DMS153 treated with DMSO at 0.1 percent for 48 hours (cell line): ENCODE results near the gene OR52D1.

ENCODE experiments used
- DNase-seq: peaks from one replicate; lab custom pipeline; 2025; ENCODE audit not compliant: unreplicated experiment; lab: John Stamatoyannopoulos, UW

The OR52D1 gene

DNA sequence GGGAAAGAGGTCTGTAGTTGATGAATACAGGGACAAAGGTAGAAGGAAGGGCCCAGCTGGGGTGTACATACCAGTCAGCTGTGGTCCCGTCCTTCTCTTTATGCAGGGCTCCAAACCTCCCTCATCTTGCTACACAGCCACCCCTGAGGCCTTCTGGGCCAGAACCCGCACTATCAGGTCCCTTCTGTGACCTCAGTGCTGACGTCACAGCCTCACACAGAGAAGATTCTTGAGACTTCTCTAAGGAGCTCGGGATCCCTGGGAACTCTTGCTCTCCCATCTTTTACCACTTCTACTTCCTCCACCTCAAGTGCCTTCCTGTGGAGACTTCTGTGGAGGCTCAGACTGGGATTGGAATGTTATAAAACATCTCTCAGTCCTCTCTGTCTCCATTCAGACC, 21.3 kb downstream of the OR52D1 start, which contains the start of gene UBQLN3:
Gene UBQLN3 (minus strand): TSS at position 155 of the 400 bp plus-strand sequence. CDS start 399 bp downstream, outside the sequence.
- no peak for DNase-seq

DNA sequence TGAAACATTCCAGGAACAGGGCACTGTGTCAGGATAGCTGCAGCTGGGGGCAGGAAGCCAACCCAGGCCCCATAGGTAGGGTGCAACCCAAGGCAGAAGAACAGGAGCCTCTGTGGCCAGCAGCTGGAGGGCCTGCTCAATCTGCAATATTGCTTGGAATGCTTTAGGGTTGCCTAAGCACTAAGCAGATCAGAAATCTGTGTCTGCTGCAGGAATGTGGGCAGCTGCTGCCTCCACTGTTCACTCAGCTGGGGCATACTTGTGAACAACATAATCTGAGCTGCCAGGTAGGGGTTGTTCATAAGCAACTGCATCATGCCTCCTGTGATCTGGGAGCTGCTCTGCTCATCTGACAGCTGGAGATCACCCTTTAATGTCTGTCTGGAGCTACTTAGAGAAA, 26.4 kb downstream of the OR52D1 start:
- DNase-seq: no peak

DNA sequence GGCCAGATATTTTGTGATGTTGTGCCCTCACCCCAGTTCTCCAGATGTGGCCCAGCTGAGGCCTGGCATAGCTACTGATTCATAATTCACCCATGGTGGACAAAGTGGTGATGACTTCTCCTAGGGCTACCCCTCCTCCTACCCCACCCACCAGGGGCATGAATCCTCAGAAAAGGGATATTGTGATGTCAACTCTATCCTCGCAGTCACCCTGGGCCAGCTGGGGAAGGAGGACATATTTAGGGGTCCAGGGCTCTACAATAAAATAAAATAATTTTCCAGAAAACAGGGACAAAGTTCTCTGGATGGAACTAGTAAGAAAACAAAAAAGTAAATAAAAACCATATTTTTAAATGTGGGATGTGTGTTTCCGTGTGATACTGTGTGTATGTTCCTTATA, 28.1 kb downstream of the OR52D1 start, which contains the start of gene UBQLNL:
Gene UBQLNL (minus strand): TSS at position 101 of the 400 bp plus-strand sequence. CDS start 258 bp downstream, outside the sequence.
- DNase-seq: no peak

DNA sequence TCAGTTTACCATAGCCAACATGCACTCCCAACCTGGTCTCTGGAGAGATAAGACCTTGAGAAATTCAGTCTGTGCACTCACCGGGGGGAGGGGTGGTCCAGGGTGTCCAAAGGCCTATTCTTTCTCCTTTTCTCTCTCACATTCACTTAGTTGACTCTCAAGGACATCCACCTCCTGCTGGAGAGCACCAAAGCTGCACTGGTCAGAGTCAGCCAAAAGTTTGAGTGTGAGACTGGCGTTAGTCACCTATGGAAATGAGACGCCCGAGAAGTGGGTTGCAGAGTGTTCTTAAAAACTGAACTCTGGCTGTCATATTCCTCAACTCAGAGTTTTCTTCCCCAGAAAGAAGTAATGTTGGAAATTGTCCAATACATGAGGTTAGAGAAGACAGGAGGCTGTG, 33.1 kb downstream of the OR52D1 start:
- no peak for DNase-seq

DNA sequence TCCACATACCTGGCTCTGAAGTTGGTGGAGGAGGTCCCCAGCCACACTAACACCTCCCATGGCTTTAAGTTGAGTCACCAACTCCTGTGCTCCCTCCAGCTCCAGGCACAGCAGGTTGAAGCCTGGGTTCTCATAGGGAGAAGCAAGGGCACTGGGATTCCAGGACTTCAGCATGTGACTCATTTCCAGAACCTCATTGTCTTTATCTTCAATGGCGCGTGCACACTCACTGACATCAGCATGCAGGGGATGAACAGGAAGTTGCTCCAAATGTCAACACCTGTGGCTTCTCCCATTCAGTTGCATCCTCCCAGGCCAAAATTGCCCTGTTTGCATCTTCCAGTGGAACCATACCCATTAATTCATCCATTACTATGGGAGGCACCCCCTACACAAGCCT, 33.8 kb downstream of the OR52D1 start:
- no peak for DNase-seq

DNA sequence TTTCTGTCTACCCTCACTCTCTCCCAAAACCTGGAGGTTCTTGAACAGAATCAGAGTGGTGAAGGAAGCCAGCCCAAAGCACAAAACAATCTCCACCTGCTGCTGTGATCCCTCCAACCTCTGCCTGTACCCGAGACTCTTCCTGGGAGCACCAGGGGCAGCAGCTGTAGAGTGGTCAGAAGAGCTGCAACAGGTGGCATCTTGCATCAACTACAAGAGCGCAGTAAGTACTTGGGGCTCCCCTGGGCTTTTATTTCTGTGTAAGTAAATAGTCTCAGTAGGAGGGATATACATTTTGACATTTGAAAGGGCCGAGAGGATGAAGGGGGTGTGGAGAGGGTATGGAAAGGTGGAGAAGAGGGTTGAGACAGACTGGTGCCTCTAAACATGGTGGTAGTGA, 36.3 kb downstream of the OR52D1 start:
- DNase-seq: no peak

DNA sequence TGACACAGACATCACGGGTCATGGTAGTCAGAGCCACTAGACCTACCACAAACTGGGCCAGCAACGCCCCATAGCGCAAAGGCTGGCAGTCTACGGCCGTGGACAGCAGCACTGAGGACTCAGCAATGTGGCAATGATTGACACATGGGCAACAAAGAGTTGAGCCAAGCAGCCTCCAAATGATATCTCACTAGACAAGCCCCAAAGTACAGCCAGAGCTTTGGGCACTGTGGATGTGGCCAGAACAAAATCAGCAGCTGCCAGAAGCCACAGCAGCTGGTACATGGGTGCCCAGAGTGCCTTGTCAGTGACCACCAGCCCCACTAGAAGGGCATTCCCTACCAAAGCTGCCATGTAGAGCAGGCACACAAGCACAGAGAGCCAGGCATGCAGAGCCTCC, 39.2 kb downstream of the OR52D1 start:
- DNase-seq: no peak

DNA sequence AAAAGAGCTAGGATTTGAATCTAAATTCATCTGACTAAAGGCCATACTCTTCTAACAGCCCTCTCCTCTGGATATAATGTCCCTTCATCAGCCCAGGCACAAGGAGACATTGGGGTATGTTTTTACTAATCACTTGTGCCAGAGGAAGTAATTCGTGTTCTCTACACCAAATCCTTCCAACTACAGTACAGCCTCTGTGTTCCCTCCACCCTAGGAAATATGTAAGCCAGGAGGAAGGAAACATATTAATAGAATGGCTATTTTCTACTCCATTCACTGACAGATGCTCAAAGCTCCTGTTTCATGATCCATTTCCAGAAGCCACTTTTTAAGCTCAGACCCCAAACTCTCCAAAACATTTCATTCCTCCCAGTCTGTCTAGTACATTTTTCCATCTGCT, 40.0 kb downstream of the OR52D1 start:
- DNase-seq: no peak

DNA sequence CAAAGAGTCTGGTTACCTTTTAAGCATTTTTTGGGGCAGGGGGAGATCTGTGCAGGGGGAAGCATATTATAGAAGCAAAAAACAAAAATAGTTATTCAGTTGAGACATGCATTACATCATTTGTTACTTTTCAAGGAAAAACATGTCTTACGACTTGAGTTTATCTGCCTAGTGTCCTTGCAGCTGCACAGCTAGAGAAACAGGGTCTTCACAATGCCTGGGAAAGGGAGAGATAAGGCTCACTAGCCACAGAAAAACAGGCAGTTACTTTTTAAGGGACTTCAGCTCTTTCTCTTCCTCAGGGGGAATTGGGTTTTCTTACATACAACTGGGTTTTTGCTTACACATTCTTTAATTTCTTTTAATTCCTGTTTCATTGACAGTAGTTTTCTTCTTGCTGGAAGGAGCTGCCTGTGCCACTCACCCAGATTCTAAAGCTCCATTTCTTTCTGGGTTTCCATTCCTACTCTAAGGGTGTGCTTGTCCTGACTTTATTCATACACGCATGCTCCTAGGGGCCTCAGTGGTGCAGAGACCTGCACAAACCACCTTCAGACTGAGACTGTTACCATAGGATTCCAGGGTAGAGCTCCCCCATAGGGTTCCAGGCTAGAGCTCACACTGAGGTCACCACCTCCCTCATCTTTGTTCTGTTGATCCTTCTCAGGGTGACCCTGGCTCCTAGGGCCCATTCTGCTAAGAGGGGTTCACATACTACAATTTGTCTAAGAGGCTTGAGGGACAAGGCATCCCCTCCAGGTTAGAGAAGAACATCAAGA, 42.8 kb downstream of the OR52D1 start:
- no peak for DNase-seq

DNA sequence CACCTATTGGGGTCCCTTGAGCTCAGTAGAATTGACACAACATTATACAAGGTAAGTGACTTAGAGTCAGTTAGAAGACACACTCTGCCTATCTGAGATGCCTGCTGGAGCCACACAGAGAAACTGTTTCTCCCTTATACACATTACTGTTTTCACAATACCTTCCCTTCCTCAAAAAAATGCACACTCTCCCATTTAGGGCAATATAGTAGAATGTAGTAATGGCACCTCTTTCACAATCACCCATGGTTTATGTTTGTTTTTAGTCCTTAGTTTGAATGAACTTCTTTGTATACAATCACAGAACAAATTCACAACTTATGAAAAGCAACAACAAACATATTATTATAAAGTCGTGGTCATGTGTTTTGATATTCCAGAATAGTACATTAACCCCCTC, 45.6 kb downstream of the OR52D1 start:
- no peak for DNase-seq

DNA sequence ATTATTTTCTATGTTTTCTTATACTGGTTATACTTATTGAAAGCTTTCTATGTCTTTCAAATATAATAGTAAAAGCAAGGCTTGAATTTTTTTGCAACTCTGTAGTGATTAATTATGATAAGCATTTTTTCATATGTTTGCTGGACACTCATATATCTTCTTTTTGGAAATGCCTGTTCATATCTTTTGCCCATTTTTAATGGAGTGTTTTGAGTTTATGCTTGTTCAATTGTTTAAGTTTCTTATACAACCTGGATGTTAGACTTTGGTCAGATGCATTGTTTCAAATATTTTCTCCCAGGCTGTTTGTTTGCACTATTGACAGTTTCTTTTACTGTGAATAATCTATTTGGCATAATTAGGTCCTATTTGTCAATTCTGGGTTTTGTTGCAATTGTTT, 48.0 kb downstream of the OR52D1 start:
- DNase-seq: no peak
